ENCODE measurements around the gene ACSL1.

ACSL1 gene

DNA sequence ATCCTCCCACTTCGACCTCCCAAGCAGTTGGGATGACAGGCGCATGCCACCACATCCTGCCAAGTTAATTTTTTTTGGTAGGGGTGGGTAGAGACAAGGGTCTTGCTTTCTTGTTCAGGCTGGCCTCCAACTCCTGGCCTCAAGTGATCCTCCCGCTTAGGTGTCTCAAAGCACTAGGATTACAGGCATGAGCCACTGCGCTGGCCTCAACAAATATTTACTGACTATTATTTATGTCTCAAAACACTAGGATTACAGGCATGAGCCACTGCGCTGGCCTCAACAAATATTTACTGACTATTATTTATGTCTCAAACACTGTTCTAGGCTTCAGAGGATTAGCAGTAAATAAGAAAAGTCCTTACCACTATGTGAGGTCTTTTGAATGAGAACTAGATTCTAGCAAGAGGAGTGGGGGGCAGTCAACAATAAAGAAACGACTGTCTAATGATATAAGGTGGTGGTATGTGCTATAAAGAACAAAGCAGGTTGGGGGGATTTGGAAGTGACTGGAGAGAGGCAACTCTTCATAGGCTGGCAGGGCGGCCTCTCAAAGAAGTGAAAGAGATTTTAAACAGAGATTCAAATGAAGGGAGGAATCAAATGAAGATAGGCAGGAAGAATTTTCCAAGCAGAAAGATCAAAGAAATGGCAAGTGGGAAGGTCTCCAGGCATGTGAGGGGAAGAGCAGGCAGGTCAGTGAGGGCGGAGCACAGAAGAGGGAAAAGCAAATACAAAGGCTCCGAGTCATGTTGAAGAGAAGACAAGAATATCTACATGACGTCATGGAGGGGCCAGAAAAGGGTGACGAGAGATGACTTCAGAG lies 12.7 kb upstream of the ACSL1 start:
- no peak for DNase-seq

DNA sequence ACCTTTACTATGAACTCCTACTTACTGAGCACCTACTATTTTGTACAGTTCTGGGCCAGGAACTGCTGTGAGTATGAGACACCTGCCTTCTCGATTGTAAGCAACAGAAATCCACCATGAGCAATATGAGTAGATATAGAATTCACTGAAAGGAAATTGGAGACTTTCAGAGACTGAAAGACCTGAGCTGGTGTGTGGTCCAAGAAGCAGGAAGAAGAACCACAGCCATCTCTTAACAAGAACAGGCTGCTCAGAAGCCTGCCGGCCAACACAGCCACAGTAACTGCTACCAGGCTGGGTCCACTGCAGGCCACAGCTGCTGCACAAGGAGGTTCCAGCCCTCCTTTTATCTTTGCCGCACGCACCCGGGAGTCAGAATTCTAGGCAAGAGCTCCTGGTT lies 10.8 kb upstream of the ACSL1 start:
- no peak for DNase-seq

DNA sequence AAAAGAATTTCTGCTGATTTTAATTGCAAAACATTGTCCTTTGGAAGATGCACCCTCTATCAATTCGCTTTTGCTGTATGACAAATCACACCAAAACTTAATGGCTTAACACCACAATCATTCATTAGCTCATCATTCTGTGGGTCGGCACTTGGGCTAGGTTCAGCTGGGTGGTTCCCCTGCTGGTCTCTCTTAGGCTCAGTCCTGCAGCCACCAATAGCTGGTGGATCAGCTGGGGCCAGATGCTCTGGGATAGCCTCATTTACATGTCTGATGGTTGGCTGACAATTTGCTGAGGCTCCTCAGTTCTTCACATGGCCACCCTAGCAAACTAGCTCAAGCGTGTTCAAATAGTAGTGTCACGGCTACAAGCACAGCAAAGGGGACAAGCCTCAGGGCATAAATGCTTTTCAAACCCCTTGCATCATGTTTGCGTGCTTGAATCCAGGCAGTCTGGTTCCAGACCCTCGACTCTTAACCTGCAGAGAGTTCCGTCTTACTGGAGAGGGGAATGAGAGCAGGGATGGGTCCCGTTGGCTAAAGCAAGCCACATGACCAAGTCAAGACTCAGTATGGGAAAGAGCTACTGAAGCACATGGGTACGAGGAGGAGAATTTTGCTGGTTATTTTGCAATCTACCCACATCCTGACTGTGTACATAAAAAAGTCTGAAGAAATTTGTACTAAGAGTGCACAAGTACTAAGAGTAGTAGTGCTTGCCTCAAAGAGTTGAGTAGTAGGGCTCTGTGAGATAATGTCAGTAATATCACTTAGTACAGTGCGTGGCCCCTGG lies 7.5 kb upstream of the ACSL1 start:
- DNase-seq: peak; percentile 95

DNA sequence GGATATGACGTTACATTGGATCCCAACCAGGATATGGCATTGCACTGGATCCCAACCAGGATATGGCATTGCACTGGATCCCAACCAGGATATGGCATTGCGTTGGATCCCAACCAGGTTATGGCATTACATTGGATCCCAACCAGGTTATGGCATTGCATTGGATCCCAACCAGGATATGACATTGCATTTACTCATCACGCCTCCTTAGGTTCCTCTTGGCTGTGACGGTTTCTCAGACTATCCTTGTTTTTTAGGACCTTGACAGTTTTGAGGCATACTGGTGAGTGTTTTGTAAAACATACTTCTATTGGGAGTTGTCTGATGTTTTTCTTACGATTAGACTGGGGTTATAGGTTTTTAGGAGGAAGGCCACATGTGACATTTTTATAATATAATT lies 5.4 kb upstream of the ACSL1 start:
- no peak for DNase-seq

DNA sequence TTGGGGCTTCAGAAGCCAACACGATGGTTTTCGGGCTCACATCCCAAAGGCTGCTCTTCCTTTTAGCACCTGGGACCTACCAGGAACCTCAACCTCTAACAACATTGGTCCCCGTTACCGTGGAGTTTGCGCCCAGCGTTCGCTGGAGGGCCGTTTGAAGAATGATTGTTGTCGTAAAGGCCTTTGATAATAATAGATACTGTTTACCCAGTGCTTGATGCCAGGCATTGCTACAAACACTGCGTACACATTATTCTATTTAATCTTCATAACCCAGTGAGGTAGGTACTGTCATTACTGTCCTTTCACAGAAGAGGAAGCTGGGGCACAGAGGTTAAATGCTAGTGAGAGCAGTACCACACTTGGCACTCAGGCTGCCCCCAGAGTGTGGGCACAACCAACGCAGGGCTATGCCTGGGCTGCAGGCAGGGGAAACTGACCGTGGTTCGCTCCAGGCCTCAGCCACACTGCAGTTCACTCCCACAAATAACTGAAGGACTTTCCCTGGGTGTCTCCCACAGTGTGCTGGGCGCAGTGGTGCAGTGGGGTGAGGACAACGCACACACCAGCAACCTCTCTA lies 1.0 kb upstream of the ACSL1 start:
- peak; percentile 53 for DNase-seq

DNA sequence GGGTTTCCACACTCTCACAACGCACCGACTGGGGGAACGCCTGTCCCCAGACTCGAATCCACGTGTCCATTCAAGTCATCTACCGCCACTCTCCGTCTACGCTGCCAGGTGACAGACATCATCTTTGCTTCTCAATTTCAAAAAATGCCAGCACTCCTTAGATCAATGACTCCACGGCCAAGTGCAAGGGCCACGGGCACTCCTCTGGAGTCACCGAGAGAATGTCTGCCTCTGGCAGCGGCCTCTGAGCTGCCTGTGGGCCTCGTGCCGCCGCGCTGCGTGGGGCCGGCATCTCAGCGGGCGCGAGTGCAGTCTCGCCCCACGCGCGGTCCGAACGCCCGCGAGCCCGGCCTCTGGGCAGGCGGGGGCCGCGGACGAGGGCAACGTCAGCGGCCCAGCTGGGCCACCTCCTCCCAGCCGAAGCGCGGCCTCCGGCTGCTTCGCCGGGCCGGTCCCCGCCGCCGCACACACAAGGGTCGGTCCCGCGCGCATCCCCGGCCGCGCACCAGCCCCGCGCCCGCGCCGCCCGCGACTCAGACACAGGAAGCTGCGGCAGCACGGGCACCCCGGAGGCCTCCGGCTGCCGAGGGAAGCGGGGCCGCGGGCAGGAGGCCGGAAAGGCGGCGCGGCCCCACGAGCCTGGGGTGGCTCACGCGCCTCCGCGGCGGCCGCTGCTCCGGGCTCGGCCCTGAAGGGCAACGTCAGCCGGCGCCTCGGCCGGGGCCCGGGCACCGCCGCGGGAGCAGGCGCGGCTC lies 450 bp downstream of the ACSL1 start:
- no peak for DNase-seq

DNA sequence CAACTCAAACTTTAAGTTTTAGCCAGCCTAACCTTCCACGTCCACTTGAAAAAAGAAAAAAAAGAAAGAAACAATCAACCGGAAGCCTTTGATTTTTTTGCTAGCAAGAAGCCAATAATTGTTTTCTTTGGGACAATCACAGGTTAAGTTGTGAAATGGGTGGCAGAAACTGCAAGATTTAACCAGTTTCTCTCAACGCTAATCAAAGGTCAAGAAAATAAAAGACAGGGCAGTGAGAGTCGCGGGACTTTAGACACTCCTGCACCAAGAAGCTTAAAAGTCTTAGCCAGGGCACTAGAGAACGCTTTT lies 1.0 kb downstream of the ACSL1 start:
- DNase-seq: no peak

DNA sequence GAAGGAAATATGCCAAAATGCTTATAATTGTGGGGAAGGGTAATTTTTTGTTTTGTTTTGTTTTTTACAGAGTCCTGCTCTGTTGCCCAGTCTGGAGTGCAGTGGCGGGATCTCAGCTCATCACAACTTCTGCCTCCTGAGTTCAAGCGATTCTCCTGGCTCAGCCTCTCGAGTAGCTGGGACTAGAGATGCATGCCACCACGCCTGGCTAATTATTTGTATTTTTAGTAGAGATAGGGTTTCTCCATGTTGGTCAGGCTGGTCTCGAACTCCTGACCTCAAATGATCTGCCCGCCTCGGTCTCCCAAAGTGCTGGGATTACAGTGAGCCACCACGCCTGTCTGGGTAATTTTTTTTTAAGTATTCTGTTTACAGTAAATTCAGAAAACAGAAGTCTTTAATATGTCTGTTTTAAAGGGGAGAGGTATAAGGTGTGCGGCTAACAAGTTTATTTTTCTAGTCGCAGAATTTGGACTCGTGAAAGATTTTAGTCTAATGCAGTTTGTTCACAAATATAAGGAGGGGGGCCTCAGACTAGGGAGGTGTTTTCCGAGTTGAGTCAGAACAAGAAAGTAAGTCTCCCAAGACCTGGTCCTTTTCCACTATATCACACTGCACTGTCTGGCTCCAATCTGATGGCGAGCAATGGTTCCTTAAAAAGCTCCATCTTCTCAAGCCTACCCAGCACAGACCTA lies 1.5 kb downstream of the ACSL1 start:
- DNase-seq: no peak

DNA sequence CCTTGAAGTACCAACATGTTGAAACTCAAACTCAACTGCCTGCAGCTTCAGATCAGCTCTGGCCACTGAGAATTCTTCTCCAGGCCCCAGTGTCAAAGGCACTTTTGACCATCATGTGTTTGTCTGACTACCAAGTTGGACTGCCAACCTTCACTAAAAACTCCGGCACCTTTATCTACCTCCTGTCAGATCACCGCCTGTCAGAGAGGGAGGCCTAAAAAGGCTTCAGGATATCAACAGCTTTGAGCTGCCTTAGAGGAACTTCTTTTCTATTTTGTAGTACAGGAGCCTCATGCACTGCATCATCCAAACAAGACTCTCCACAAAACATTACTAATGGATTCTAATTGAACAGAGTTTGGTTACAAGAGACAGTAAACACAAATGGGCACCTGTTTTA lies 2.8 kb downstream of the ACSL1 start:
- DNase-seq: no peak

DNA sequence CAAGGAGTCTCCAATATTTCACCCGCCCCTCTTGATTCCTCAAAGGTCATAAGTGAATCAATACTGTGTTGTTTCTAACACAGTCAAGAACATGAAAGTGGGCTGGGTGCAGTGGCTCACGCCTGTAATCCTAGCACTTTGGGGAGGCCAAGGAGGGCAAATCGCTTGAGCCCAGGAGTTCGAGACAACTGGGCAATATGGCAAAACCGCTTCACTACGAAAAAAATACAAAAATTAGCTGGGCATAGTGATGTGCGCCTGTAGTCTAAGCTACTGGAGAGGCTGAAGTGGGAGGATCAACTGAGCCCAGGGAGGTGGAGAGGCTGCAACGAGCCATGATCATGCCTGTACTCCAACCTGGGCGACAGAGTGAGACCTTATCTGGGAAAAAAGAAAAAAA lies 3.4 kb downstream of the ACSL1 start:
- DNase-seq: no peak

DNA sequence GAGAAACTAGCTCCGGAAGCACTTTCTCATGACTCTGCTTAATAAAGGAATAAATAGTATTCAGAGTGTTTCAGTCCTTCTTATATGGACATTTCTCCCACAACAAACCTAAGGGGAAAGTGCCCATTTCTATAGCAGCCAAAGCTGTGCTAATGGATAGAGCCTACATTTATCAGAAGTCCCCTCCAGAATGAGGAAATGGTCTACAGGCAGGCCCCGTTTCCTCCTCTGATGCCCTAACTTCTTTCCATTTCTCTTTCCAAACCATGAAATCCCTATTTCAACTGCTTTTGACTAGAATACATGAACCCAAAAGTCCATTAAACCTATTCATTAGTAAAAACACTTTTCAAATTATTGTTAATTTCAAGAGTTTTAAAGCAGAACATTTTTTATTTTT lies 4.5 kb downstream of the ACSL1 start:
- peak; percentile 62 for DNase-seq

DNA sequence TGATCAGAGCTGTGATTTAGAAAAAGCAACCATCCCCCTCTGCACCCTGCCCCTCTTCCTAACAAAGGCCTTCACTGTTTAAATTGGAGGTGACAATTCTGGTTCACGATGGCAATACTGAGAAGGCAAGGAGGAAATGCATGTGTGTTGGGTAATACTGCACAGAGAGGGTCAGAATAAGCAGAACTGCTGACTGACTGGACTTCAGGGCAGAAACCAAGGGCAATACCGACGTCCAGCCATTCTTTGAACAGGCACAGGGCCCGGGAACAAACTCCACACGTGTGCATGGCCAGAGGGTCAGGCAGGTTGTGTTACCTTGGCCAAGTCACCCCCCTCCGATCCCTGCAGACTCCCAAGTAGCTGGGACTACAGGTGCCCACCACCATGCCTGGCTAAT lies 6.0 kb downstream of the ACSL1 start:
- DNase-seq: peak; percentile 54

DNA sequence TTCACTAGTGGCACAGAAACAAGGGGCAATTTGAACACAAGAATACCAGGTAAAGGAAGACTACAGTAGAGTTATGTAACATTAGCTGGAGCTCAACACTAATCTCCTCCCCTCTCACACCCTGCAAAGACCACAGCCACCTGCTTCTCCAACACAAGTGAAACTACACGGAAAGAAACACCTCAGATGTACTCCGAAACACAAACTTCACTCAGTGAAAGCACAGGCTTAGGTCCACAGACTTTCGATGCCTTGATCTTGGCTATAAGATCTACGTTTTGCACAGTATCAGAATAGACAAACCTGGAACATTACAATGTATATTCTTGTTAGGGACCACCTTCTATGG lies 7.6 kb downstream of the ACSL1 start:
- DNase-seq: no peak

DNA sequence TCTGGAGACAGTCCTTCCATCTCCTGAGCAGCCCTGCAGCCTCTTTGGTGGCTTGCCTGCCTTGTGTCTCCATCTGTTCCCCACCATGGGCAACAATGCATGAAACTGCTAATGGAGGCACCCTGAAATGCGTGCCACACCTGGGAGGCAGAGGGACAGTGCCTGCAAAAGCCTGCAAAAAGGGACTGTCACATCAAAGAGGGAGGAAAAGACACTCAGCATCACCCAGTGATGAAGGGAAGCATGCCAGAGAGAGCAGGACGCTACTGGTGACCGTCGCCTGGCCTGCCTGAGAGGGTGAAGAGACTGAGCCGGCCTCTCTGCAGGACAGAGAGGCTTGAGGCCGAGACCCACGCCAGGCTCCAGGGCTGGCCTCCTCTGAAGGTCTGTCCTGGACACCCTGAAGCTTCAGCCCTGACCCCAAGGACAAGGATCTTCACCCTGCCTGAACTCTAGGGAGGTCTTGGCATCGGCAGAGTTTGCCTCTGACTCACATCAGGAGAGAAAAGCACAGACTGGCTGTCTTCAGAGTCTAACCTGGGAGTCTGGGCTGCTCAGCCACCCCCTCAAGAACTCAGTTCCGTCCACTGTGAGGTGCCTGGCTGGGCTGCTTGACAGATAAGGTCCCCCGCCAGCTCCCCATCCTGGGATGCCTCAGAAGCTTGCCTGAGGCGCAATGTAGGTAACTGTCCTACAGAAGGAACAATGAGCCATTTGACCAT lies 8.1 kb downstream of the ACSL1 start:
- DNase-seq: no peak

DNA sequence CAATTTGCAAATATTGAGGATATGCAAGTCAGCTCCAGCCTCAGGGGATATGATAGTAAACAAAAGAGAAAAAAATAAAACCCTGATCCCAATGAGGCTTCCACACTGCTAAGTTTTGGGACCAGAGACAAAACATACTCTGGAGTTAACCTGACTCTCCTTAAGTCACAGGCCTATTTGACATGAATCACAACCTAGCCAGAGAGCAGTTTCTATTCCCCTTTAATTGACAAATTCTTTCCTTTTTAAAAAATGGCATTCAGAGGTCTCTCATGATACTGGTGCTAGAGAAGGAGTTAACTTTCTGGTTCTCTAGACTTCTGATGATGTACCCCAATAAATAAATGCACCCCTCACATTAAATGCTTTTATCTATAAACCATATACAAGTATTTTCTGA lies 8.8 kb downstream of the ACSL1 start:
- DNase-seq: peak; percentile 46

DNA sequence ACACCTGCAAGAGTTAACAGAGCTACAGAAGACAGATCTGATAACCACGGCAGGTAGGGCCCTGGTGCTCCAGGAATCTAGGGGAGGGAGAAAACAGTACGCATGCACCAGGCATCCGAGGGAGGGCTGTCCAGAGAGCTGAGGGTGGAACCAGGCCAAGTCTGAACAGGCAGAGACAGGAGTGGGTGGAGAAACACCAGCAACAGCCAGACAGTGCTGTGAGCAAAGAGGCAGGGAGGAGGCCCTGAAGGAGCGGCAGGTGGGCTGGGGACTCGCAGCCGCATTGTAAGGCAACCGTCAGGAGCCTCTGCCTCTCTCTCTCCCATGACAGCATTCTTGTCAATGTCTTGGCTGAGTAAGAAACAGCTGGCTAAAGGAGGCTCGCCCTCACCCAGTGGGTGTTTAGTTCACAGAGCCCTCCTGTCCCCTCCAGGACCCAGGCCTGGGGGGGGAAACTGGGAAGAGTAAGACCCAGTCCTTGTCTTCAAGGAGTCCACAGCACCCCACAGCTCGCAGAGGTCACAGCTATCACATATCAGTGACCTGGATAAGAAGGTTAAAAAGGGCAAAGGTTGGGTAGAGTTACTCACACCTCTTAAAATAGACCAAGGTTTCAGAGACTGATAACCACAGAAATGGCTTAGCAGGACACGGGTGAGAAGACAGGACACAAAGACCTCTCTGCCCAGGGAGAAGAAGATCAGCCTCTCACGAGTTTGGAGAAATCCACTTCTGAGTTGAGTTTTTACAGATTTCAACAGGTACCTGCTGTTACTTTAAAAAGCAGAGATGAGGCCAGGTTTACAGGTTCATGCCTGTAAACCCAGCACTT lies 10.5 kb downstream of the ACSL1 start:
- peak; percentile 35 for DNase-seq

DNA sequence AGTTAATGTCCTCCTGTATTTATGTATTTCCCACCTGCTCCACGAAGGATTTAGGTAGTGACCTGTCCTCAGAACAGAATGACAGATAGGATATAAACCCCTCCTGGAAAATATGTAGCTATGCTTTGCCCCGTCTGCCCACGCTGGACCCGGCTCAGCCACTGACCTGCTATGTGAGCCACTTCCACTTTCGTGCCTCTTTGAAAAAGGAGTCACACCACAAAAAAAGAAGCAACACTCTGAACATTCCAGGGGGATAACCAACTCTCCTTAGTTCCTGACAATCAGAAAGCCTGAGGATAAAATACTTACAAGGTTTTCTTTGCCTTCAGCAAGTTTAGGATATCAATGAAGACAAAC lies 11.1 kb downstream of the ACSL1 start:
- DNase-seq: peak; percentile 19

DNA sequence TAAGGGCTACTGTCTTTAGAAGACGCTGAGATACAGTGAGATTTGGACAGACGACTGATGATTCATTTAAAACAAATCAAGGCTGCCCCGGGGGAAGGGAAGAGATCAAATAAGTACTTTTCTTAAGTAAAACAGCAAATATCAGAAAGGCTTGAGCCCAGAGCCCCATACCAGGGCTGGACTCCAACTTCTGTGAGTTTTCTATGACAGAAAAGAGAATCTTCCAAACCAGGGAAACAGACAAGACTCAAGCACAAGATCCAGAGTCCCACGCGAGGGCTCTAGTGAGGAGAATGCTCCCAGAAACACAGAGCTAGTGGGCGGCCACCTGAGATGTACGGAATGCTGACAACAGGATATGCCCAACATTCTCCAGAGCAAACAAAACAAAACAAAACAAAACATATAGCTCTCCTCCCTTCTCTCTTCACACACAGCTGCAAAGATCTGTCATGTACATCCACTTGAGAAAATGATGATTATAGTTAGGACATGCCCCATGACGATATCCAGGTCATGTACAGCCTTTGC lies 13.1 kb downstream of the ACSL1 start:
- DNase-seq: no peak

DNA sequence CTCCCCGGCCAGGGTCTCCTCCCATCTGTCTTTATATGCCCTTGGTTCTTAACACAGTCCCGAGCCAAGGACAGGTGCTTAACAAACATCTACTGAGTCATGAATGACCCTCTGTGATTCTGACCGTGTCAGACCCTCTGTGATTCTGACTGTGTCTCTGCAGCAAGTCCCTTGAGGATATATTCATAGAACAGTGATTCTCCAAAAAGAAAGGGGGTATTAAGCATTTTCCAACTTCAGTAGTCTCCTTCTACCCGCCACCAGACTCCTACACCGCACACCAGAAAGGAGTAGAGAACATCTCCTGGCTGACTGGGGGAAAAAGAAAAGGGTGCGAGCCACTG lies 13.6 kb downstream of the ACSL1 start:
- no peak for DNase-seq

DNA sequence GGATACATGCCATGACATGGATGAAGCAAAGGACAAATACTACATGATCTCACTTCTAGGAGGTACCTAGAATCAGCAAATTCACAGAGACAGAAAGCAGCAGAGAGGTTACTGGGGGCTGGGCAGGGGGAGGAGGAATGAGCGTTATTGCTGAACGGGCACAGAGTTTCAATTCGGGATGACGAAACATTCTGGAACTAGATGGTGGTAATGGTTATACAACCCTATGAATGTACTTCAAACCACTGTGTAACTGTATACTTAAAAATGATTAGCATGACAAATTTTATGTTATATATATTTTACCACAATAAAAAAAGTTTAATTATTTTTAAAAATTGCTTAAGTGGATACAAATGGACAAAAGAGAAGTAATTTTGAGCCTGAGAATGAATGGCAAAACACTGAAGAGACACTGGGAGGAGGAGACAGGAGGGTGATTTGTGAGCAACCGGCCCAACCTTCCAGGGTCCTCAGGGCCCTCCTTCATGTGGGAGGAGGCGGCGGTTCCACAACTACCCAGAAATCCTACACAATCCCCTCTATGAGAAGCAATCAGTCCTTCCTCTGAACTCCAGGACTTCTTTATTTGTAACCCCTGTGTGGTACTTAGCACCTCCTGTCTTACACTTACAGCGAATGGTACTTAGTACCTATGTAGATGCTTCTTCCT lies 14.1 kb downstream of the ACSL1 start:
- DNase-seq: peak; percentile 92

DNA sequence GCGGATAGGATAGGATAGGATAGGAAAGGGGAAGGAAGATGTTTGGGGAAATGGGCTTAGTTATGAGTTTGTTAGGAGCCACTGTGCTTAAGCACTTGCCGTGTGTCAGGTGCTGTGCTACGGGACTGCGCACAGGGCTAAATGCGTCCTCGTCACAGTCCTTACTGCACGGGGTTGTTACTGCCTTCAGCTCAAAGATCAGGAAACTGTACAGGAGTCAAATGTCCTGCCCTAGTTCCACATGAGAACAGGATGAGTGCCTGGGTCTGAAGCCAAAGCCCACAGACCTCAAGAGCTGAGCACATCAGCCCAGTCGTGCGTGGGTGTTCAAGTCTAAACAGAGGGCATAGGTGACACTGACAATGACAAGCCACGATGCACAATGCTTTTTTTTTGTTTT lies 15.0 kb downstream of the ACSL1 start:
- DNase-seq: peak; percentile 39
